NT2/D1 (cell line): Measurements from ENCODE around the gene MAEL.
A peak's percentile ranks its signal among the peaks of the same experiment; 100 is the strongest.

Source experiments
- DNase-seq: peaks from one replicate; pipeline ENCODE4 v3.0.0-alpha.2; 2011; ENCODE audit warnings: low read depth, low spot score
- H3K27me3 ChIP-seq: 2 replicates; pipeline ENCODE4 v1.6.0; 2011; ENCODE audit warnings: mild to moderate bottlenecking; ENCODE audit not compliant: insufficient read length, insufficient read depth
- H3K36me3 ChIP-seq: 2 replicates; pipeline ENCODE4 v1.6.1; 2011; ENCODE audit warnings: mild to moderate bottlenecking, low read length, mixed read lengths; ENCODE audit not compliant: insufficient read depth, insufficient read length
- H3K4me1 ChIP-seq: 2 replicates; pipeline ENCODE4 v1.5.1; 2011; ENCODE audit not compliant: insufficient read depth, insufficient read length
- H3K4me3 ChIP-seq: 2 replicates; pipeline ENCODE4 v1.5.1; 2011; ENCODE audit warnings: low read depth; ENCODE audit not compliant: insufficient read length
- H3K9ac ChIP-seq: 2 replicates; pipeline ENCODE4 v1.6.0; 2011; ENCODE audit warnings: low read depth; ENCODE audit not compliant: insufficient read length
- H3K9me3 ChIP-seq: 2 replicates; pipeline ENCODE4 v1.5.1; 2011; ENCODE audit warnings: mild to moderate bottlenecking, low read length; ENCODE audit not compliant: insufficient read depth
- SUZ12 ChIP-seq: IDR thresholded peaks from 2 replicates; pipeline ENCODE4 v1.6.1; 2011; ENCODE audit not compliant: insufficient read length, insufficient read depth; ENCODE audit errors: extremely low read depth
- YY1 ChIP-seq: IDR thresholded peaks from 2 replicates; pipeline ENCODE4 v1.6.1; 2011; ENCODE audit not compliant: insufficient read length, insufficient read depth
- ZNF274 ChIP-seq: IDR thresholded peaks from 2 replicates; pipeline ENCODE4 v1.6.1; 2011; ENCODE audit warnings: mild to moderate bottlenecking, low read depth, low read length

The MAEL gene

GRCh38 chr1:167059045-167059808, 70.1 kb downstream of the MAEL start:
- TF ChIP-seq SUZ12 (no peak), ZNF274 (no peak), YY1 (no peak)
- Histone ChIP-seq H3K4me3 (no peak overlapping the region), H3K9me3 (peaks cover 9% of the 10 kb centered on the region; the same call in 1 of the 2 replicates), H3K36me3 (peaks cover 2% of the 10 kb centered on the region), H3K9ac (no peak overlapping the region), H3K27me3 (no peaks in the 10 kb centered on the region), H3K4me1 (peaks cover 7% of the 10 kb centered on the region)
- peak; percentile 85 for DNase-seq

DNA sequence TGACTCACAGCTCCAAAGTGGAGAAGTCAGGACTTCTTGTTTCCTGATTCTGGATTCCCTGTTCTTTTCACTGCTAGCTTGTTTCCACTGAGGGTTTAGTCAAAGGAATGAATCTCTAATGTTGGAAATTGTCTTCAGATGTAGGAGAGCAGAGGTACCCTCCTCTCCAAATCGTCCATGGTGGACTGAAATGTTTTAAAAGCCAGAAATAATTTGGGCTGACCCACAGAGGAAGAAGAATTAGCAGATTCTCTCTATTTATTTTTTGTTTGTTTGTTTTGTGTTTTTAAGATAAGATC, 70.7 kb downstream of the MAEL start:
- no peak overlapping the region for H3K4me3 ChIP-seq
- no peaks in the 10 kb centered on the region for H3K27me3 ChIP-seq
- DNase-seq: no peak
- TF ChIP-seq ZNF274: no peak
- no peak for TF ChIP-seq SUZ12
- TF ChIP-seq YY1: no peak
- H3K9me3 ChIP-seq: peaks cover 9% of the 10 kb centered on the region; the same call in 1 of the 2 replicates
- peaks cover 2% of the 10 kb centered on the region for H3K36me3 ChIP-seq
- no peak overlapping the region for H3K9ac ChIP-seq
- H3K4me1 ChIP-seq: peaks cover 7% of the 10 kb centered on the region

- peaks cover 7% of the 10 kb centered on the region for H3K4me1 ChIP-seq
- no peak overlapping the region for H3K9ac ChIP-seq
- no peaks in the 10 kb centered on the region for H3K27me3 ChIP-seq
- H3K4me3 ChIP-seq: no peak overlapping the region
- peaks cover 9% of the 10 kb centered on the region; the same call in 1 of the 2 replicates for H3K9me3 ChIP-seq
- no peaks in the 10 kb centered on the region for H3K36me3 ChIP-seq
- no peak for DNase-seq
- no peak for TF ChIP-seq ZNF274
- TF ChIP-seq SUZ12: no peak
- TF ChIP-seq YY1: no peak
These were observed 71.3 kb downstream of the MAEL start for GRCh38 chr1:167060141-167061072.

DNA sequence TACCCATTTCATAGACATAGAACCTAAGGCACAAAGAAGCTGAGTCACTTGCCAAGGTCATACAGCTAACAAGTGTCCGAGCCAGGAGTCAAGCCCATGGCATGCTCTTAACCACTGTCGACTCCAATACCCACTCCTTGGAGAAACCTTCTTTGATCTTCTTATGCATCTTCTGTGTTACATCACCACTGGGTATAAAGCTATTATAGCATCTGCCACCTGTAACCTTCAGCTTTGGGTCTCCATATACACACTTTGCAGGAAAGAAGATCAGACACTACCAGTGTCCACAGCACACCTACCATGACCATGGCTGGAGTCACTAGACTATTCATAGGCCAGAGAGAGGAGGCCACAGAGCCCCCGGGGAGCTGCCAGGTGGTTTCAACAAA, 72.0 kb downstream of the MAEL start:
- no peak for TF ChIP-seq SUZ12
- TF ChIP-seq YY1: no peak
- no peak for TF ChIP-seq ZNF274

DNA sequence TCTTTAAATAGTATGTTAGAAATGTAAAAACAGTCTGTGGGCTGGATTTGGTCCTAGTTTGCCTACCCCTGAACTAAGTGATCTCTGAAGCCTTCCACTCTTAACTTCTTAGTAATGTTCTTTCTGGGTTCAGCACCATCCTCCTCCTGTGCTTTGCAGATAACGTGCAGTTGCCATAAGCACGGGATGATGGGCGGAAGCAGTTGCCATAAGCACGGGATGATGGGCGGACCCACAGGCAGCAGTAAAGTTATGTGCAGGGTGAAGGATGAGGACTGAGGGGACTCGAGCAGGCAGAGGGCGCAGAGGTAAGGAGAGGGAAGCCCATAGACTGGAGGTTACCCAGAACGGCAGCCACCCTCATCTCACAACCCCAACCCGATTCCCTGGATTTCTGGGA, 75.5 kb downstream of the MAEL start:
- Histone ChIP-seq H3K9me3 (0 out of 2 replicates have a peak, but pooled peaks cover 2% of the 10 kb centered on the region), H3K36me3 (no peaks in the 10 kb centered on the region), H3K4me3 (no peak overlapping the region), H3K27me3 (no peaks in the 10 kb centered on the region), H3K9ac (no peak overlapping the region), H3K4me1 (no peaks in the 10 kb centered on the region)
- DNase-seq: no peak
- TF ChIP-seq SUZ12 (no peak), ZNF274 (no peak), YY1 (no peak)

More for the DNA sequence above, 72.0 kb downstream of the MAEL start:
- H3K36me3 ChIP-seq: no peaks in the 10 kb centered on the region
- no peaks in the 10 kb centered on the region for H3K27me3 ChIP-seq
- no peak overlapping the region for H3K4me3 ChIP-seq
- H3K4me1 ChIP-seq: peaks cover 7% of the 10 kb centered on the region
- peaks cover 9% of the 10 kb centered on the region; the same call in 1 of the 2 replicates for H3K9me3 ChIP-seq
- DNase-seq: no peak
- no peak overlapping the region for H3K9ac ChIP-seq

DNA sequence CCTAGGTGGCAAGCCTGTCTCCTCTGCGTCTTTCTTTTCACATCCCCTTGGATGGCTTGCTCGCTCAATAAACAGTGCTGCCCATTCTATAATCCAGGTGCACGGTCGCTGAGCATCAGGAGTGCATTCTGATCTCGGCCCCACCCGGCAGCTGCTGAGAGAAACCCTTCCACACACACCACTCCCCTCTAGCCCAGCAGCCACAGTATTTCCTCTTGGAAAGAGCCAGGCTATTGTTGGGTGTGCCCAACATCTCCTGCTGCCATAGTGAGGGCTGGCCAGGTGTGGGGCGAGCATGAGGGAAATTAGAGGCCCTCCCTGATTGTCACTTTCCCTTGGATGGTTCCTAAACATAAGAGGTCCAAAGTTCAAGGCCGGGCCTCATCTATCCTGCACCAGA, 76.4 kb downstream of the MAEL start:
- no peaks in the 10 kb centered on the region for H3K9me3 ChIP-seq
- no peak for DNase-seq
- H3K36me3 ChIP-seq: no peaks in the 10 kb centered on the region
- no peaks in the 10 kb centered on the region for H3K27me3 ChIP-seq
- no peak overlapping the region for H3K9ac ChIP-seq
- TF ChIP-seq YY1: no peak
- TF ChIP-seq SUZ12: no peak
- no peak for TF ChIP-seq ZNF274
- H3K4me3 ChIP-seq: no peak overlapping the region
- no peaks in the 10 kb centered on the region for H3K4me1 ChIP-seq

DNA sequence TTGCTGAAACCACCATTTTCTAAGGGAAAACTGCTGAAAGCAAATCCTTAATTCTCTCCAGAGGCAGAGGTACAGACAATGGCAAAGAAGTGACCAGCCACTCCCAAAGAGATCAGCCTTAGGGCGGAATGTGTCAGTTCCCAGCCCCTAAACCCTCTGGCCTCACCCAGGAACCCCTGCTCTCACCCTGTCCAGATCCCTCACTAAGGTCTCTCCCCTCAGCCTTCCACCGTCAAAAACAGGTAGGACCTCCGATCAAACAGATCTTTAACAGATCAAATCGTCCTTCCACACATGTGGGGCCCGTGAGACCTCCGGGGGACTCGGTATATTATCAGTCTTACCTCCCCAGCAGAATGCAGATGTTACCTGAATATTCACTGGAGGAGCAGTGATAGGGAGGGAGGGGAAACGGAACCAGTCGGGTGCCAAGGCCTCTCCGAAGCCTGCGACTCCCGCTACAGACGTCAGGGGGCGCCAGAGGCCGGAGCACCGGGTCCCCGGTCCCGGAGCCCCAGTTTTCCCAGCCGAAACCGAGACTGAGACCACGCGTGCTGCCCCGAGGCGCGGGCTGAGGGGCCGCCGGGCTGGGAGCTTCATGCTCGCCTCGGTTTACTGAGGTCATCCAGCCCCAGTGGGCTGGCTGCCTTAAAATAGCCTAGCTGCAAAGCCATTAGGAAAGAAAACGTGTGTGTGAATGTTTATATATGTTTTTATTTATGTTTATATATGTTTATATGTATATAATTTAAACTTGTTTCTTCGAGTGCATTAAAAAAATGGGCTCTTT, 77.4 kb downstream of the MAEL start:
- Histone ChIP-seq H3K4me3 (no peak overlapping the region), H3K4me1 (no peaks in the 10 kb centered on the region), H3K36me3 (no peaks in the 10 kb centered on the region), H3K9me3 (no peaks in the 10 kb centered on the region), H3K9ac (peak overlapping the region; percentile 58), H3K27me3 (no peaks in the 10 kb centered on the region)
- no peak for TF ChIP-seq ZNF274
- TF ChIP-seq SUZ12: no peak
- peak; percentile 67 for DNase-seq
